Measurements from ENCODE around the gene MEI1. TPM values are rescaled to one million over a fixed set of nuclear protein-coding genes. Genes with fewer than 3 reads are reported as not detected.

Gene MEI1
- total RNA-seq, 1 experiment from 2014 or later, result 0.18 TPM

- Histone ChIP-seq H3K4me3 (ENCODE audit: low read depth in 2 of 2, low read length in 2 of 2) (no peak overlapping the region), H3K36me3 (ENCODE audit: control insufficient read depth, insufficient read depth, low read length) (peaks cover 4% of the 10 kb centered on the region; the same call in 1 of the 2 replicates), H3K27ac (ENCODE audit: low read length) (no peak overlapping the region), H3K9me3 (ENCODE audit: control insufficient read depth, insufficient read depth, low read depth, low read length) (no peaks in the 10 kb centered on the region), H3K4me1 (ENCODE audit: control insufficient read depth, insufficient read depth, low read length) (peaks cover 14% of the 10 kb centered on the region), H3K27me3 (ENCODE audit: control insufficient read depth, insufficient read depth, low read length) (no peaks in the 10 kb centered on the region)
- ATAC-seq (no peak), DNase-seq (ENCODE audit: low read depth, low spot score) (no peak)
- ChIA-PET POLR2A (no interaction called here), CTCF (no interaction called here)
- no TSS peak for BruUV-seq (replicated peaks)
- TF ChIP-seq SIN3A (IDR thresholded peaks at IDR 0.05; ENCODE audit: borderline replicate concordance, insufficient read depth, low read depth, low read length) (no peak), TCF7L2 (IDR thresholded peaks at IDR 0.05; ENCODE audit: low read depth, low read length) (no peak), POLR2AphosphoS5 (IDR thresholded peaks at IDR 0.05; ENCODE audit: low read depth, low read length) (no peak)
- TF ChIP-seq, protein P1, sequence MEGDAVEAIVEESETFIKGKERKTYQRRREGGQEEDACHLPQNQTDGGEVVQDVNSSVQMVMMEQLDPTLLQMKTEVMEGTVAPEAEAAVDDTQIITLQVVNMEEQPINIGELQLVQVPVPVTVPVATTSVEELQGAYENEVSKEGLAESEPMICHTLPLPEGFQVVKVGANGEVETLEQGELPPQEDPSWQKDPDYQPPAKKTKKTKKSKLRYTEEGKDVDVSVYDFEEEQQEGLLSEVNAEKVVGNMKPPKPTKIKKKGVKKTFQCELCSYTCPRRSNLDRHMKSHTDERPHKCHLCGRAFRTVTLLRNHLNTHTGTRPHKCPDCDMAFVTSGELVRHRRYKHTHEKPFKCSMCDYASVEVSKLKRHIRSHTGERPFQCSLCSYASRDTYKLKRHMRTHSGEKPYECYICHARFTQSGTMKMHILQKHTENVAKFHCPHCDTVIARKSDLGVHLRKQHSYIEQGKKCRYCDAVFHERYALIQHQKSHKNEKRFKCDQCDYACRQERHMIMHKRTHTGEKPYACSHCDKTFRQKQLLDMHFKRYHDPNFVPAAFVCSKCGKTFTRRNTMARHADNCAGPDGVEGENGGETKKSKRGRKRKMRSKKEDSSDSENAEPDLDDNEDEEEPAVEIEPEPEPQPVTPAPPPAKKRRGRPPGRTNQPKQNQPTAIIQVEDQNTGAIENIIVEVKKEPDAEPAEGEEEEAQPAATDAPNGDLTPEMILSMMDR (IDR thresholded peaks at IDR 0.05), result no peak
- TF ChIP-seq, protein P2, sequence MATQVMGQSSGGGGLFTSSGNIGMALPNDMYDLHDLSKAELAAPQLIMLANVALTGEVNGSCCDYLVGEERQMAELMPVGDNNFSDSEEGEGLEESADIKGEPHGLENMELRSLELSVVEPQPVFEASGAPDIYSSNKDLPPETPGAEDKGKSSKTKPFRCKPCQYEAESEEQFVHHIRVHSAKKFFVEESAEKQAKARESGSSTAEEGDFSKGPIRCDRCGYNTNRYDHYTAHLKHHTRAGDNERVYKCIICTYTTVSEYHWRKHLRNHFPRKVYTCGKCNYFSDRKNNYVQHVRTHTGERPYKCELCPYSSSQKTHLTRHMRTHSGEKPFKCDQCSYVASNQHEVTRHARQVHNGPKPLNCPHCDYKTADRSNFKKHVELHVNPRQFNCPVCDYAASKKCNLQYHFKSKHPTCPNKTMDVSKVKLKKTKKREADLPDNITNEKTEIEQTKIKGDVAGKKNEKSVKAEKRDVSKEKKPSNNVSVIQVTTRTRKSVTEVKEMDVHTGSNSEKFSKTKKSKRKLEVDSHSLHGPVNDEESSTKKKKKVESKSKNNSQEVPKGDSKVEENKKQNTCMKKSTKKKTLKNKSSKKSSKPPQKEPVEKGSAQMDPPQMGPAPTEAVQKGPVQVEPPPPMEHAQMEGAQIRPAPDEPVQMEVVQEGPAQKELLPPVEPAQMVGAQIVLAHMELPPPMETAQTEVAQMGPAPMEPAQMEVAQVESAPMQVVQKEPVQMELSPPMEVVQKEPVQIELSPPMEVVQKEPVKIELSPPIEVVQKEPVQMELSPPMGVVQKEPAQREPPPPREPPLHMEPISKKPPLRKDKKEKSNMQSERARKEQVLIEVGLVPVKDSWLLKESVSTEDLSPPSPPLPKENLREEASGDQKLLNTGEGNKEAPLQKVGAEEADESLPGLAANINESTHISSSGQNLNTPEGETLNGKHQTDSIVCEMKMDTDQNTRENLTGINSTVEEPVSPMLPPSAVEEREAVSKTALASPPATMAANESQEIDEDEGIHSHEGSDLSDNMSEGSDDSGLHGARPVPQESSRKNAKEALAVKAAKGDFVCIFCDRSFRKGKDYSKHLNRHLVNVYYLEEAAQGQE (IDR thresholded peaks at IDR 0.05; ENCODE audit: insufficient read depth in 1 of 2, low read depth in 2 of 2, low read length in 1 of 2), result no peak
- in situ Hi-C loops (cut with HindIII; ENCODE audit: low pct_unique_long_range_greater_than_20kb, low sequenced_read_pairs) (no loop called here), intact Hi-C loops (cut with micrococcal nuclease; ENCODE audit: unreplicated experiment) (no loop called here)
Measured at GRCh38 chr22:41836551-41836950, 137.2 kb downstream of the MEI1 start.

DNA sequence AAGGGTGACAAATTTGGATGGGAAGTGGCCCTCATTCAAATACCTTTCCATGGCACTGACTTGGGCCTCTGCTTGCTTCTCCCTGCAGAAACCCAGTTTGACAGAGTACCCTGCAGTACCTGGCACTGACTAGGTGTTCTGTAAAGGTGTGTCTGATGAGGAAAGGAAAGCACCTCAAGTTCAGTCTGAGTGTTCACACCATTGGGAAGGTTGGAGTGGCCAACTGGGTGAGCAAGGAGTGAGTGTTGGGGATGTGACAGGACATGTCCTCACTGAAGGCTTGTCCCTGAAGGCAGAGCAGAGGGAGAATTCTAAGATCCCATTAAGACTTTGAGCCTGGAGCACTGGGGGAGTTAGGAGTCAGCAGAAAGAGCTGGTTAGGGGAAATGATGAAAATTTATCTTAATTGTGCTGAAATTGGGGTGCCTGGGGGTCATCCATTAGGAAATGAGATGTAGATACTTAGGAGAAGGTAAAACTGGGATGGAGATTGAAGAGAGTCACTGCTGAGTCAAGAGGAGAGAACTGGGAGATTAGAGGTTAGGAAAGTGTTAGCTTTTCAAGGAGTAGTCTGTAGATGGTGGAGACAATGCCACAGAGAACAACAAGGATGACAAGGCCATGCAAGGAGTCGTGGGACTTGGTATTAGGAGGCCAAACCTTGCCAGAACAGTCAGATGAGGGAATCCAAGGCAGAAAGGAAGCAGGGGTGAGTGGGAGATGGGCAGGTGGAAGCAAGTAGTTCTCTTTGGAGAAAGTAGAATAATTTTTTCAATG lies 139.7 kb downstream of the MEI1 start:
- no peak overlapping the region for H3K4me3 ChIP-seq (ENCODE audit: low read depth in 2 of 2, low read length in 2 of 2)
- in situ Hi-C loops (cut with HindIII; ENCODE audit: low pct_unique_long_range_greater_than_20kb, low sequenced_read_pairs) (no loop called here), intact Hi-C loops (cut with micrococcal nuclease; ENCODE audit: unreplicated experiment) (no loop called here)
- ChIA-PET POLR2A (no interaction called here), CTCF (no interaction called here)
- DNase-seq (ENCODE audit: low read depth, low spot score), result no peak
- no peak overlapping the region for H3K27ac ChIP-seq (ENCODE audit: low read length)
- BruUV-seq (replicated peaks), result no TSS peak
- TF ChIP-seq SIN3A (IDR thresholded peaks at IDR 0.05; ENCODE audit: borderline replicate concordance, insufficient read depth, low read depth, low read length) (no peak), POLR2AphosphoS5 (IDR thresholded peaks at IDR 0.05; ENCODE audit: low read depth, low read length) (no peak), TCF7L2 (IDR thresholded peaks at IDR 0.05; ENCODE audit: low read depth, low read length) (no peak)
- TF ChIP-seq, protein P1 (IDR thresholded peaks at IDR 0.05), result no peak
- TF ChIP-seq, protein P2 (IDR thresholded peaks at IDR 0.05; ENCODE audit: insufficient read depth in 1 of 2, low read depth in 2 of 2, low read length in 1 of 2), result no peak
- no peaks in the 10 kb centered on the region for H3K9me3 ChIP-seq (ENCODE audit: control insufficient read depth, insufficient read depth, low read depth, low read length)
- ATAC-seq, result no peak
- peaks cover 7% of the 10 kb centered on the region for H3K4me1 ChIP-seq (ENCODE audit: control insufficient read depth, insufficient read depth, low read length)
- peaks cover 2% of the 10 kb centered on the region for H3K36me3 ChIP-seq (ENCODE audit: control insufficient read depth, insufficient read depth, low read length)
- no peaks in the 10 kb centered on the region for H3K27me3 ChIP-seq (ENCODE audit: control insufficient read depth, insufficient read depth, low read length)

Measured in Panc1 (cell line).